Stimulated activated naive B cell treated with anti-CD40 and anti-IgM and Interleukin-4, amounts not matched to agents 10 μg/mL and 1 μg/mL and 100 μg/mL, for 72 hours (primary cell): Measurements from ENCODE around the gene ZNF641.

Experiments used
- ATAC-seq, 2 donors: fragments of 150-1000 bp; cut with Tn5 transposase; replicated peaks; 2 replicates each; pipeline ENCODE4 v1.10.0; 2021; ENCODE audit warnings: moderate library complexity in 1 of 2
- DNase-seq: peaks from one replicate; pipeline ENCODE4 v3.0.0; 2021
- H3K27ac Mint-ChIP-seq: one replicate; pipeline ENCODE4 v1.8.0; 2022; ENCODE audit warnings: mild to moderate bottlenecking, mixed read lengths
- H3K27me3 Mint-ChIP-seq, 2 donors: one replicate each; pipeline ENCODE4 v1.8.0; 2022; ENCODE audit warnings: mixed read lengths in 2 of 2
- H3K36me3 Mint-ChIP-seq, 2 donors: one replicate each; pipeline ENCODE4 v1.8.0; 2022; ENCODE audit warnings: mixed read lengths in 2 of 2, mild to moderate bottlenecking in 1 of 2
- H3K4me1 Mint-ChIP-seq, 2 donors: one replicate each; pipeline ENCODE4 v1.8.0; 2022; ENCODE audit warnings: mixed read lengths in 2 of 2, mild to moderate bottlenecking in 1 of 2
- H3K4me3 Mint-ChIP-seq, 2 donors: one replicate each; pipeline ENCODE4 v1.8.0; 2022; ENCODE audit warnings: mild to moderate bottlenecking in 2 of 2, mixed read lengths in 2 of 2, moderate library complexity in 1 of 2
- H3K9me3 Mint-ChIP-seq, 2 donors: one replicate each; pipeline ENCODE4 v1.8.0; 2022; ENCODE audit warnings: mixed read lengths in 2 of 2, mild to moderate bottlenecking in 1 of 2

Gene ZNF641

DNA sequence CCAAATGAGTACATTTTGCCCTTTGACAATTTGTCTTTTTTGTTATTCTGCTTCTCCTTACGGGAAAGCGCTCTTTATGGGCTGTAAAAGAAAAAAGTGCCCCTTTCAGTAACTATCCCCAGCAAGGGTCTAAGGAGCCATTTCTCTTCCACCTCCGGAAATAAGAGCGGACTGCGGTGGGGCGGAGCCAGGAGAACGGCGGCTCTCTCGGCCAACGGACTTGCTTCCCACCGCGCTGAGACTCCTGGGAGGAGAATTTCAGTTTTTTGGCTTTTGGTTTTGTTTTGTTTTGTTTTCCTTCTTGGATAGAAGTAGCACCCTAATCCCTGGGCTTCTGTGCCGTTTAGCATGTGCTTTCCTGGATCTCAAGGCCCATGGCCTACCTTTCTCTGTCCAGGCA, 43.5 kb downstream of the ZNF641 start:
- H3K27me3 Mint-ChIP-seq: no peaks in the 10 kb centered on the region
- ATAC-seq (no peak), DNase-seq (no peak)
- no peak overlapping the region for H3K27ac Mint-ChIP-seq
- H3K4me3 Mint-ChIP-seq: no peak overlapping the region
- H3K9me3 Mint-ChIP-seq: no peaks in the 10 kb centered on the region
- no peaks in the 10 kb centered on the region for H3K36me3 Mint-ChIP-seq
- H3K4me1 Mint-ChIP-seq: no peaks in the 10 kb centered on the region

DNA sequence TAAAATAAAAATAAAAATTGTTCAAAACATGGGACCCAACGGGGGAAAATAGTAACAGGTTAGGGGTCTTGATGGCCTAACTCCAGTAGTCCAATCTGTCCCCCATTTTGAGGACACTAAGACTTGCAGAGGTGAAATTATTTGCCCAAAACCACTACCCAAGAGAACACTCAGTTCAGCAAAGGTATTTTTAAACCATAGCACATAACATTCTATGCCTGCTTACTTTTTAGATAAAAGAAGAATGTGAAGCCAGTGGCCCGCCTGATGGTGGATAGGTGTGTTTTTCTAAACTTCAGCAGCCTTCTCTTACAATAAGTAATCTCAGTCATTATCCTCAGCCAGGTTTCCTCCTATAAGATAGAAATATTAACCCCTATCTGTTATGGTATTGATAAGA, 45.5 kb downstream of the ZNF641 start:
- Mint-ChIP-seq H3K9me3 (no peaks in the 10 kb centered on the region), H3K27me3 (no peaks in the 10 kb centered on the region), H3K4me3 (no peak overlapping the region), H3K27ac (no peak overlapping the region), H3K36me3 (no peaks in the 10 kb centered on the region), H3K4me1 (no peaks in the 10 kb centered on the region)
- DNase-seq (no peak), ATAC-seq (no peak)

DNA sequence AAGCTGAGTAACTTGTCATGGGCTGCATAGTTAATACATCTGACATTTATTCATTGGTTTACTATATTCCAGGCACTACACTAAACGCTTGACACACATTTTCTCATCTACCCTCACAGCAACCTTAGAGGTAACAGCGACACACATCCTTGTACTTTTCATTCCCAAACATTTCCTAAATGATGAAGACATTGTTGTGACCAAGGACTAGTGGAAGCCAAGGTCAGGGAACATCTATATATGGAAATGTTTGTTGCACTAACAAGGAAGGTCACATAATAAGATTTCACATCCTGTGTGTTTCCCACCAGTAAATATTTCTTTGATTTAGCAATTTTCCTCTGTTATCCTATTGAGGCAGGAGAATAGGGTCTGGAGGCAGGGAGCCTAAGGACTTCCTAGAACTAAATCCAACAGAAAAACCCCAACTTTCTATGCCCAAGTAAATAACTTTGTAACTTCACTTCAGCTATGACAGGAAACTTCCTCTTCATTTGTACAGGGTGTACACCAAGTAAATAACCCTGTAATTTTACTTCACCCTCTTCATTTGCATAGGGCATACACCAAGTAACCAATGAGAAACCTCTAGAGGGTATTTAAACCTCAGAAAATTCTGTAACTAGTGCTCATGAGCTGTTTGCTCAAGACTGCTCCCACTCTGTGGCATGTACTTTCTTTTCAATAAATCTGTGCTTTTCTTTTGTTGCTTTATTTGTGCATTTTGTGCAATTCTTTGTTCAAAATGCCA, 48.4 kb downstream of the ZNF641 start:
- H3K4me3 Mint-ChIP-seq: no peak overlapping the region
- H3K4me1 Mint-ChIP-seq: peaks cover under 1% of the 10 kb centered on the region in 2 donors
- no peaks in the 10 kb centered on the region for H3K36me3 Mint-ChIP-seq

DNA sequence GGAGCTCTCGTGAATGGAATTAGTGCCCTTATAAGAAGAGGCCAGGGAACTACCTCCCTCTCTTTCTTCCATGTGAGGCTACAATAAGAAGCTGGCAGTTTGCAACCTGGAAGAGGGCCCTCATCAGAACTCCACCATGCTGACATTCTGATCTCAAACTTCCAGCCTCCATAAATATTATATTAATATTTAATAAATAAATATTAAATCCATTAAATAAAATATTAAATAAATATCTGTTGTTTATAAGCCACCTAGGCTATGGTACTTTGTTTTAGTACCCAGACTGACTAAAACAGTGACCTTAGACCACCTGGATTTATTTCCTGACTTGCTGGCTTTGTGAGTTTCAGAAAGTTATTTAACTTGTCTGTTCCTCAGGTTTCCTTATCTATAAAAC, 49.9 kb downstream of the ZNF641 start:
- no peak overlapping the region for H3K27ac Mint-ChIP-seq
- H3K4me3 Mint-ChIP-seq: no peak overlapping the region
- peaks cover 0 to 3% of the 10 kb centered on the region in 2 donors for H3K36me3 Mint-ChIP-seq
- ATAC-seq: no peak
- peaks cover 26 to 27% of the 10 kb centered on the region in 2 donors for H3K27me3 Mint-ChIP-seq
- no peak for DNase-seq
- H3K9me3 Mint-ChIP-seq: no peaks in the 10 kb centered on the region
- H3K4me1 Mint-ChIP-seq: peaks cover 9 to 13% of the 10 kb centered on the region in 2 donors

More for the DNA sequence above, 48.4 kb downstream of the ZNF641 start:
- peak; percentile 34 to 36 for ATAC-seq
- Mint-ChIP-seq H3K27me3 (peaks cover 11 to 12% of the 10 kb centered on the region in 2 donors), H3K9me3 (no peaks in the 10 kb centered on the region), H3K27ac (no peak overlapping the region)
- DNase-seq: no peak

DNA sequence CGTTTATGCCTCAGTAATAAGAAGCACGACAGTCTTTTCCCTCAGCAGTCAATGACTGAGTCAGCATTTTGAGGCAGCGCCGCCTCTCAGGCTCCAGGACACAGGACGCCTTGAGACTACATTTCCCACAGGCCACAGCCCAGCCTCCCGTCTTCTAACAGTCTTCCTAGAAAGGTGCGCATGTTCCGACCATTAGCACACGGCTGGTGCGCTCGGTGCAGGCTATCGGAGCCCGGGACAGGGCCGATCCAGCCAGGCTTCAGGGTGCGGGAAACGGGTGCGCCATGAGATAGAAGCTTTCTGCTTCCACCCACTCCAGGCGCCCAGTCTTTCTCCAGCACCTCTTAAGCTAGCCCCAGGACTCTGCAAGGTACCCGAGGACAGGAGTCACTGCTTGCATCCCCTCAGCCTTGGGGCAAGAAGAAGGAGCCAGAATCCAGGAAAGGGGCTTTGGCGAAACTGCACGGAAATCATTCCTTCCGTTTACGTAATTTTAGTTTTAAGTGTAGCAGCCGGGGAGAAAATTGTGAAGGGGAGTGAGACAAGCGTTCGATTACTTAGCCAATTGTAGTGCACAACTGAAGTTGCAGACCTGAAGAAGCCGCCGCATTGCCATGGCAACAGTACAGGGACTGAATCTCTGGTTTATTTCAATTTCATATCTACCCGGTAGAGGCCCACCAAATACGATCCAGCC, 54.0 kb downstream of the ZNF641 start:
- Mint-ChIP-seq H3K9me3 (no peaks in the 10 kb centered on the region), H3K36me3 (peaks cover 0 to 3% of the 10 kb centered on the region in 2 donors), H3K4me1 (peaks cover 9 to 13% of the 10 kb centered on the region in 2 donors), H3K27ac (no peak overlapping the region), H3K4me3 (peak overlapping the region; percentile 82 to 83), H3K27me3 (peaks cover 27 to 35% of the 10 kb centered on the region in 2 donors)
- peak; percentile 97 to 98 for ATAC-seq
- DNase-seq: peak; percentile 39

DNA sequence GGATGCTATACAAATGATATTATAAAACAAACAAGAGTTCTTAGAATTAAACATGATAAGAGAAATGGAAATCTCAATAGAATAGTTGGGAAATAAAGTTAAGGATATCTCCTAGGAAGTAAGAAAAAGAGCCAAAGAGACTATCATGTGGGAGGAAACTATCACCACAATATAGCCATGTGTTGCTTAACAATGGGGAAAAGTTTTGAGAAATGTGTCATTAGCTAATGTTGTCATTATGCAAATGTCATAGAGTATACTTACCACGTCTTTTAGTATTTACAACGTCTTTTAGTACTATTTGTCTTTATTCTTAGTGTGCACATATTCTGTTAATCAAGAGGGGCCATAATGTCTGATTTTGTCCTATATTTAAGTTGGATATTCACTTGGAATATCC, 58.7 kb downstream of the ZNF641 start:
- ATAC-seq (no peak), DNase-seq (no peak)
- Mint-ChIP-seq H3K4me1 (peaks cover 7 to 9% of the 10 kb centered on the region in 2 donors), H3K27me3 (peaks cover 34% of the 10 kb centered on the region in 2 donors), H3K27ac (no peak overlapping the region), H3K4me3 (no peak overlapping the region), H3K9me3 (no peaks in the 10 kb centered on the region), H3K36me3 (peaks cover 0 to 3% of the 10 kb centered on the region in 2 donors)

DNA sequence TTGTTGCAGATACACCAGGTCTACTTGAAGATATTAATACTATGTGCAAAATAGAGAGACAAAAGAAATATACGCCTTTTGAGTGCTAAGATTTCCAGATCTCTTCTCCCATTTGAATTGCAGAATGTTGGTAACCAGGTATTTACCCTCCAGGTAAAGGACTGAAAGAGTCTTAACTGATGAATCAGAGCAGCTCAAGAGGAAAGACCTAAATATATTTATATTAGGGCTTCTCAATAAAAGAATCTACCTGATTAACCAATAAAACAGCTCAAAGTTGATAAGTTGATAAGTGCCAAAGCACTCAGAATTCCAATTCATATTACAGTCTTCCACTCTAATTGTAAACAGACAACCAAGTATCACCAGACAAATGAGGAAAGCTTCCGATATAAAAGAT, 59.2 kb downstream of the ZNF641 start:
- H3K27me3 Mint-ChIP-seq: peaks cover 28 to 29% of the 10 kb centered on the region in 2 donors
- peaks cover 2 to 6% of the 10 kb centered on the region in 2 donors for H3K4me1 Mint-ChIP-seq
- ATAC-seq (no peak), DNase-seq (no peak)
- no peak overlapping the region for H3K4me3 Mint-ChIP-seq
- no peaks in the 10 kb centered on the region for H3K9me3 Mint-ChIP-seq
- H3K27ac Mint-ChIP-seq: no peak overlapping the region
- H3K36me3 Mint-ChIP-seq: peaks cover 0 to 2% of the 10 kb centered on the region in 2 donors

DNA sequence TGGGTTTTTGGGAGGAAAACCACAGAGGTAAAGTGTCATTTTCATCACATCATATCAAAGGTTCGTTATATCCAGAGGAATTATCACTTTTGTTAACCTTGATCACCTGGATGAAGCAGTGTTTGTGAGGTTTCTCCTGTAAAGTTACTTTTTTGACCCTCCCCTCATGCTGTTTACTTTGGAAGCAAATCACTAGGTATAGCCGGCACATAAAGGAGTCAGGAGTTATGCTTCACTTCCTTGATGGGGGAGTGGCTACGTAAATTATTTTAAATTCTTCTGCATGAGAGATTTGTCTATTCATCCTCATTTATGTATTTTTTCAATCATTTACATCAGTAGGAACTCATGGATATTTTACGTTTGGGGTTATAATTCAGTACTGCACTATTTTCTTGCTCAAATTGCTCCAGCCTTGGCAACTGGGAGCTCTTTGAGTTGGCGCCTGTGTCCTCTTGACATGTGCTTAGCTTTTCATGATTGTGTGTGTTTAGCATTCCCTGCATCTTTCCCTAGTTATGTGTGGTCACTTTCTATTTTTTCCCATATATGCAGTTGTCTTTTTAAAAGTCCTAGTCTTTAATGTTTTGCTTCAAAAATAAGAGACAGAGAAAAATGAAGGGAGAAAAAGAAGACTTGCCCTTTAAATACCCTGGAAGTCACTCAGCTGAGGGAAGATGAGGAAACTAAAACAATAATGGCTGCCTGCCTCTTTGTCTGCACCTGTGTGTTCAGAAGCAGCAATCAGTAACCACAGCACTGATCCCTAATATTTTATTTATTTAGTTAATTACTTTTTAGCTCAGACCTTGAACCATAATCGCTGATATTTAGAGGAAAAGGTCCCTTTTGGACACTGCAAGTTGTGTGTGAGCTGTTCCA, 62.1 kb downstream of the ZNF641 start:
- H3K36me3 Mint-ChIP-seq: peaks cover 0 to 1% of the 10 kb centered on the region in 2 donors
- peaks cover 30 to 35% of the 10 kb centered on the region in 2 donors for H3K27me3 Mint-ChIP-seq
- no peak overlapping the region for H3K4me3 Mint-ChIP-seq
- H3K4me1 Mint-ChIP-seq: peaks cover 5 to 11% of the 10 kb centered on the region in 2 donors
- DNase-seq (no peak), ATAC-seq (no peak)
- no peak overlapping the region for H3K27ac Mint-ChIP-seq
- peaks cover 0 to 4% of the 10 kb centered on the region in 2 donors for H3K9me3 Mint-ChIP-seq
